HG02763 (cell line): Measurements from ENCODE around the gene LIN7A.
A peak's percentile ranks its signal among the peaks of the same experiment; 100 is the strongest.

Experiments
- ATAC-seq: cut with Tn5 transposase; IDR thresholded peaks from one replicate; pipeline ENCODE4 v1.9.1; 2021; ENCODE audit warnings: mild to moderate bottlenecking, moderate library complexity; ENCODE audit not compliant: unreplicated experiment

The LIN7A gene

GRCh38 chr12:80763874-80764273 is 173.9 kb downstream of the LIN7A start:
- no peak for ATAC-seq

GRCh38 chr12:80761838-80762237 is 175.9 kb downstream of the LIN7A start:
- no peak for ATAC-seq

- ATAC-seq: peak; percentile 75
Observed at GRCh38 chr12:80756875-80757274, 180.9 kb downstream of the LIN7A start.

- ATAC-seq: no peak
Observed at GRCh38 chr12:80754274-80754673, 183.5 kb downstream of the LIN7A start.

GRCh38 chr12:80752464-80752863 is 185.3 kb downstream of the LIN7A start:
- no peak for ATAC-seq

GRCh38 chr12:80749456-80749855 is 188.3 kb downstream of the LIN7A start:
- ATAC-seq: no peak

GRCh38 chr12:80747800-80748199 is 189.9 kb downstream of the LIN7A start:
- no peak for ATAC-seq

- ATAC-seq: no peak
Observed at GRCh38 chr12:80745851-80746505, 191.8 kb downstream of the LIN7A start.
